ENCODE results near the gene XPR1.

GRCh38 chr1:180778782-180779398 lies 147.1 kb downstream of the XPR1 start:
- TF ChIP-seq LARP7 (IDR thresholded peaks at IDR 0.05) (no peak), IKZF1 (conservative IDR thresholded peaks at IDR 0.05) (no peak), CTCF (IDR thresholded peaks at IDR 0.05 in 2 of 3, conservative IDR thresholded peaks at IDR 0.05 in 1 of 3; ENCODE audit: control insufficient read depth in 2 of 3, extremely low read depth in 1 of 3, insufficient read depth in 1 of 3, low read depth in 3 of 3, low read length in 3 of 3) (peak; percentile 45 to 60 (median 58)), EZH2 (IDR thresholded peaks at IDR 0.05; ENCODE audit: borderline replicate concordance, control insufficient read depth, low read depth, low read length) (no peak), IRF3 (IDR thresholded peaks at IDR 0.05) (no peak), POLR2A (IDR thresholded peaks at IDR 0.05; ENCODE audit: low read depth, low read length) (no peak), JUND (IDR thresholded peaks at IDR 0.05; ENCODE audit: low read depth, low read length) (no peak), NR2C2 (IDR thresholded peaks at IDR 0.05; ENCODE audit: borderline replicate concordance, control insufficient read depth, insufficient read length, low read depth) (no peak), MAX (IDR thresholded peaks at IDR 0.05; ENCODE audit: low read depth, low read length) (no peak), ZBTB33 (IDR thresholded peaks at IDR 0.05) (no peak), ZBED1 (IDR thresholded peaks at IDR 0.05; ENCODE audit: borderline replicate concordance) (no peak), CBX5 (IDR thresholded peaks at IDR 0.05; ENCODE audit: low read depth) (no peak), SIX5 (IDR thresholded peaks at IDR 0.05; ENCODE audit: low read depth, low read length, severe bottlenecking) (no peak)
